GM21390 (cell line): ENCODE results near the gene NEK4.

Experiments used
- ATAC-seq: cut with Tn5 transposase; IDR thresholded peaks from one replicate; pipeline ENCODE4 v1.9.1; 2021; ENCODE audit not compliant: unreplicated experiment

The NEK4 gene

GRCh38 chr3:52770496-52771333, at the start of gene NEK4:
Gene NEK4 (minus strand): TSS chr3:52770940. CDS start chr3:52770746, 194 bp downstream.
- ATAC-seq = peak; percentile 91

- ATAC-seq = no peak
These were observed 49.2 kb upstream of the NEK4 start for GRCh38 chr3:52819936-52820335.

GRCh38 chr3:52817860-52818259, 47.1 kb upstream of the NEK4 start:
- ATAC-seq = no peak

GRCh38 chr3:52817221-52817620, 46.5 kb upstream of the NEK4 start:
- ATAC-seq = no peak

GRCh38 chr3:52816654-52817053, 45.9 kb upstream of the NEK4 start:
- no peak for ATAC-seq

- ATAC-seq = no peak
These were observed 45.5 kb upstream of the NEK4 start for GRCh38 chr3:52816199-52816598.

GRCh38 chr3:52813810-52814209, 43.1 kb upstream of the NEK4 start:
- ATAC-seq = no peak

GRCh38 chr3:52811452-52812011, 40.8 kb upstream of the NEK4 start:
- ATAC-seq = no peak

GRCh38 chr3:52810923-52811322, 40.2 kb upstream of the NEK4 start:
- no peak for ATAC-seq

GRCh38 chr3:52809662-52810377, 39.1 kb upstream of the NEK4 start:
- no peak for ATAC-seq

GRCh38 chr3:52809149-52809548, 38.4 kb upstream of the NEK4 start:
- ATAC-seq = no peak

GRCh38 chr3:52805270-52806039, 34.7 kb upstream of the NEK4 start:
- ATAC-seq = no peak

GRCh38 chr3:52801839-52802238, 31.1 kb upstream of the NEK4 start:
- no peak for ATAC-seq

- no peak for ATAC-seq
These were observed 29.3 kb upstream of the NEK4 start for GRCh38 chr3:52800079-52800478.

- no peak for ATAC-seq
These were observed 28.3 kb upstream of the NEK4 start for GRCh38 chr3:52798978-52799476.

GRCh38 chr3:52798376-52798977, 27.7 kb upstream of the NEK4 start:
- ATAC-seq = no peak

- ATAC-seq = no peak
These were observed 25.7 kb upstream of the NEK4 start for GRCh38 chr3:52796411-52796810.

- no peak for ATAC-seq
These were observed 24.7 kb upstream of the NEK4 start for GRCh38 chr3:52795298-52795900.

- ATAC-seq = no peak
These were observed 23.9 kb upstream of the NEK4 start, which contains the start of gene ITIH3 for GRCh38 chr3:52794612-52795099. Gene ITIH3 (plus strand): TSS chr3:52794796. CDS start chr3:52794804, 8 bp downstream.
